Stimulated activated CD4-positive, alpha-beta T cell treated with anti-CD3 and anti-CD28 coated beads, Interleukin-4, amount 100 ng/mL, for 24 hours (primary cell): ENCODE results near the gene CYP2J2.
"Not testable (repeated sequence)": the region's sequence is repeated elsewhere in the genome, so short reads cannot be mapped to it uniquely, and the experiment has no call there.

Experiments
- DNase-seq: peaks from one replicate; pipeline ENCODE4 v3.0.0-alpha.2; 2020

CYP2J2 gene

GRCh38 chr1:59917785-59918180, 8.8 kb downstream of the CYP2J2 start:
- DNase-seq = no peak

- DNase-seq = no peak
Measured at GRCh38 chr1:59917026-59917784, 9.4 kb downstream of the CYP2J2 start.

- no peak for DNase-seq
Measured at GRCh38 chr1:59915516-59915915, 11.1 kb downstream of the CYP2J2 start.

GRCh38 chr1:59914791-59915286, 11.7 kb downstream of the CYP2J2 start:
- DNase-seq = not testable (repeated sequence)

- no peak for DNase-seq
Measured at GRCh38 chr1:59908682-59909081, 17.9 kb downstream of the CYP2J2 start.

GRCh38 chr1:59908084-59908483, 18.5 kb downstream of the CYP2J2 start:
- no peak for DNase-seq

- DNase-seq = no peak
Measured at GRCh38 chr1:59906931-59907330, 19.6 kb downstream of the CYP2J2 start.

- no peak for DNase-seq
Measured at GRCh38 chr1:59903141-59903754, 23.3 kb downstream of the CYP2J2 start.

GRCh38 chr1:59901770-59902388, 24.7 kb downstream of the CYP2J2 start:
- DNase-seq = no peak

- no peak for DNase-seq
Measured at GRCh38 chr1:59900640-59901039, 25.9 kb downstream of the CYP2J2 start.

- no peak for DNase-seq
Measured at GRCh38 chr1:59898927-59899326, 27.6 kb downstream of the CYP2J2 start.

- no peak for DNase-seq
Measured at GRCh38 chr1:59897165-59897564, 29.4 kb downstream of the CYP2J2 start.

GRCh38 chr1:59892841-59893811, 33.4 kb downstream of the CYP2J2 start:
- DNase-seq = no peak

- no peak for DNase-seq
Measured at GRCh38 chr1:59885160-59885832, 41.3 kb downstream of the CYP2J2 start.

- DNase-seq = no peak
Measured at GRCh38 chr1:59880735-59881134, 45.8 kb downstream of the CYP2J2 start.

GRCh38 chr1:59879996-59880505, 46.5 kb downstream of the CYP2J2 start:
- no peak for DNase-seq

GRCh38 chr1:59879574-59879973, 47.0 kb downstream of the CYP2J2 start:
- peak; percentile 39 for DNase-seq

GRCh38 chr1:59878370-59878769, 48.2 kb downstream of the CYP2J2 start:
- no peak for DNase-seq

GRCh38 chr1:59877108-59877682, 49.4 kb downstream of the CYP2J2 start:
- no peak for DNase-seq

- DNase-seq = no peak
Measured at GRCh38 chr1:59871746-59872145, 54.8 kb downstream of the CYP2J2 start.

GRCh38 chr1:59866462-59866861, 60.1 kb downstream of the CYP2J2 start:
- DNase-seq = no peak
